Erythroblast (primary cell): ENCODE measurements around the gene GNAZ.

Experiments used
- DNase-seq, 2 experiments: peaks; one replicate each; lab custom pipeline; 2025; lab: John Stamatoyannopoulos, UW
- GATA1 ChIP-seq: IDR thresholded peaks from 2 replicates; pipeline ENCODE4 v1.6.1; 2011; ENCODE audit warnings: low read depth, mild to moderate bottlenecking, control low read depth, low read length, moderate library complexity
- POLR2A ChIP-seq: IDR thresholded peaks from 2 replicates; pipeline ENCODE4 v1.6.1; 2011; ENCODE audit warnings: mild to moderate bottlenecking, low read length

The GNAZ gene

DNA sequence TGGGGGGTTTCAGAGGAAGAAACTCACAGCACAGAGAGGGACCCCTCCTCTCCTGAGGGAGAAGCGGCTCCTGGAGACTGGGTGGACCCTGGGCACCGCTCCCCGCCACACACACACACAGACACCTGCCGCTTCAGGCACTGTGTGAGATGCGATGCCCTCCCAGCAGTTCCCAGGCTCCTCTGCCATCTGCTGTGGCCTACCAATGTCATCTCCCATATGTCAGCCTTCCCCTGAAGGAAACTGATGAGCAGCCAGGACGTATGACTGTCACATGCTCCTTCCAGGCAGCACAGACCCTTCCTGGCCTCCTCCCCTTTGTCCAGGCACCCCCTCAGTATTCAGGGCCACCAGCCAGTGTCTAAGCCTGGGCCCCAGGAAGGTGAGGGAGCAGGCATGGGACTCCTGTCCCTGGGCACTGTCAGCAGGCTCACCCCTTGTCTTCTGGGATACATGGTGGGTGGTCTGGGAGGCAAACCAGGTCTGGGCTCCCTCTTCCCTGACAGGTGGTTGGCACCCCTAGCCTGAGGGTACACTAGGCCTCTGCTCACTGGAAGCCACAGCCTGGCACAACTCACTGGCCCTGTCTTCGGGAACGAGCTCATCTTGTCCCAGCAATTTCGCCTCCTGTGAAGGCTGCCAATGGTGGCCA is 98.2 kb downstream of the GNAZ start:
- DNase-seq, result no peak
- no peak for TF ChIP-seq GATA1
- no peak for TF ChIP-seq POLR2A

DNA sequence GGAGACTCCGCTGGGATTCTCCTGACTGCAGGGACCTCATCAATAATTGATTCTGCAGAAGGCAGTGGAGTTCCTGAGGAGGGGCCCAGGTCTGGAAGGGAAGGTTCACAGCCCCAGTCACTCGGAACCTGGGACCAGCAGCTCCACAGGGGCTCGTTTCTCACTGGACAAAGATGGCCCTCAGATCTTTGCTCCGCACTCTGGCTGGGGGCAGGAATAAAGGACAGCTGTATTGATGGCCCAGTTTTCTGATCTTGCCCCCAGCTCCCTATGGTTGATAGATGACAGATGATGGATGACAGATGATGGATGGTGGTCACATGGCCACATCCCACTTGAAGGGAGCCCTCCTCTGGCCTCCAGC is 98.7 kb downstream of the GNAZ start:
- no peak for DNase-seq
- TF ChIP-seq POLR2A, result no peak
